Measurements from ENCODE around the gene PPAT.
"Not testable (repeated sequence)": the region's sequence is repeated elsewhere in the genome, so short reads cannot be mapped to it uniquely, and the experiment has no call there.

The PPAT gene

GRCh38 chr4:56435140-56435926 lies at the start of gene PPAT:
Gene PPAT, minus strand, starts transcription at chr4:56435615. Its CDS starts 138 bp downstream, at chr4:56435477.
- peak; percentile 98 for DNase-seq (ENCODE audit: low spot score)

- no peak for DNase-seq (ENCODE audit: low spot score)
Observed at GRCh38 chr4:56480691-56481090, 45.3 kb upstream of the PPAT start.

GRCh38 chr4:56477192-56477702 lies 41.8 kb upstream of the PPAT start:
- no peak for DNase-seq (ENCODE audit: low spot score)

GRCh38 chr4:56475917-56476316 lies 40.5 kb upstream of the PPAT start:
- no peak for DNase-seq (ENCODE audit: low spot score)

- DNase-seq (ENCODE audit: low spot score): peak; percentile 25
Observed at GRCh38 chr4:56469489-56470210, 34.2 kb upstream of the PPAT start.

GRCh38 chr4:56468097-56468422 lies 32.6 kb upstream of the PPAT start:
- peak; percentile 54 for DNase-seq (ENCODE audit: low spot score)

- peak; percentile 91 for DNase-seq (ENCODE audit: low spot score)
Observed at GRCh38 chr4:56467284-56468096, 32.1 kb upstream of the PPAT start, which contains the start of gene SRP72. Gene SRP72, plus strand, starts transcription at chr4:56467617. Its CDS starts 19 bp downstream, at chr4:56467636.

GRCh38 chr4:56466910-56467283 lies 31.5 kb upstream of the PPAT start:
- no peak for DNase-seq (ENCODE audit: low spot score)

GRCh38 chr4:56466296-56466761 lies 30.9 kb upstream of the PPAT start:
- peak; percentile 39 for DNase-seq (ENCODE audit: low spot score)

GRCh38 chr4:56465599-56466295 lies 30.3 kb upstream of the PPAT start:
- no peak for DNase-seq (ENCODE audit: low spot score)

GRCh38 chr4:56464581-56464980 lies 29.2 kb upstream of the PPAT start:
- DNase-seq (ENCODE audit: low spot score): no peak

- DNase-seq (ENCODE audit: low spot score): no peak
Observed at GRCh38 chr4:56463711-56464110, 28.3 kb upstream of the PPAT start.

- no peak for DNase-seq (ENCODE audit: low spot score)
Observed at GRCh38 chr4:56462157-56462556, 26.7 kb upstream of the PPAT start.

- DNase-seq (ENCODE audit: low spot score): no peak
Observed at GRCh38 chr4:56460085-56460484, 24.7 kb upstream of the PPAT start.

- no peak for DNase-seq (ENCODE audit: low spot score)
Observed at GRCh38 chr4:56450342-56450741, 14.9 kb upstream of the PPAT start.

GRCh38 chr4:56449475-56449874 lies 14.1 kb upstream of the PPAT start:
- DNase-seq (ENCODE audit: low spot score): not testable (repeated sequence)

GRCh38 chr4:56448301-56448700 lies 12.9 kb upstream of the PPAT start:
- DNase-seq (ENCODE audit: low spot score): no peak

GRCh38 chr4:56445699-56446098 lies 10.3 kb upstream of the PPAT start:
- no peak for DNase-seq (ENCODE audit: low spot score)

- DNase-seq (ENCODE audit: low spot score): no peak
Observed at GRCh38 chr4:56444719-56445118, 9.3 kb upstream of the PPAT start.

- no peak for DNase-seq (ENCODE audit: low spot score)
Observed at GRCh38 chr4:56440983-56441382, 5.6 kb upstream of the PPAT start.

GRCh38 chr4:56438766-56439165 lies 3.4 kb upstream of the PPAT start:
- DNase-seq (ENCODE audit: low spot score): no peak
